PC-3 (cell line): ENCODE measurements around the gene TCHH. TPM values are rescaled to one million over a fixed set of nuclear protein-coding genes. Genes with fewer than 3 reads are reported as not detected.
"Not testable (repeated sequence)": the region's sequence is repeated elsewhere in the genome, so short reads cannot be mapped to it uniquely, and the experiment has no call there.

ENCODE experiments used
- ATAC-seq: fragments of 200-7000 bp; cut with Tn5 transposase; 2 replicates; pipeline ENCODE4 v1.9.1; 2020; ENCODE audit warnings: mild to moderate bottlenecking, moderate library complexity
- BruUV-seq: library from RNA; stranded (reverse); fragments of 400-500 nt; replicated peaks from 2 replicates; lab custom pipeline; 2021; lab: Mats Ljungman, UMichigan
- CTCF ChIA-PET: fragments of 300-600 bp; sonication (Branson Sonifier 250); formaldehyde crosslinking; loops from one replicate; lab custom pipeline; 2022; ENCODE audit warnings: antibody characterized with exemption; lab: Charles Lee
- POLR2A ChIA-PET: fragments of 300-600 bp; sonication (Branson Sonifier 250); formaldehyde crosslinking; loops from one replicate; lab custom pipeline; 2022; ENCODE audit warnings: antibody characterized with exemption; ENCODE audit not compliant: unreplicated experiment; lab: Charles Lee
- DNase-seq: peaks from one replicate; pipeline ENCODE4 v3.0.0-alpha.2; 2015
- H2AFZ ChIP-seq: fragments of 300-600 bp; sonication (generic); 2 replicates; pipeline ENCODE4 v1.6.0; 2016; ENCODE audit warnings: antibody characterized with exemption, low read length
- H3F3A ChIP-seq: fragments of 300-600 bp; sonication (generic); one replicate; pipeline ENCODE4 v1.6.0; 2017; ENCODE audit warnings: antibody characterized with exemption, low read length, control low read depth, mild to moderate bottlenecking; ENCODE audit not compliant: unreplicated experiment
- H3K27ac ChIP-seq: fragments of 300-600 bp; sonication (generic); 2 replicates; pipeline ENCODE4 v1.5.1; 2016; ENCODE audit warnings: mild to moderate bottlenecking, low read length
- H3K27me3 ChIP-seq: fragments of 300-600 bp; sonication (generic); 2 replicates; pipeline ENCODE4 v1.6.1; 2016; ENCODE audit warnings: low read length, mixed read lengths
- H3K36me3 ChIP-seq: fragments of 300-600 bp; sonication (generic); 2 replicates; pipeline ENCODE4 v1.6.1; 2016; ENCODE audit warnings: low read depth, mixed run types, low read length, mixed read lengths
- H3K4me1 ChIP-seq: fragments of 300-600 bp; sonication (generic); 2 replicates; pipeline ENCODE4 v1.5.1; 2016; ENCODE audit warnings: low read length; ENCODE audit not compliant: insufficient read depth
- H3K4me2 ChIP-seq: fragments of 300-600 bp; sonication (generic); 2 replicates; pipeline ENCODE4 v1.6.0; 2016; ENCODE audit warnings: low read length
- H3K4me3 ChIP-seq: fragments of 300-600 bp; sonication (generic); 2 replicates; pipeline ENCODE4 v1.5.1; 2016; ENCODE audit warnings: mild to moderate bottlenecking, low read length, mixed read lengths
- H3K79me2 ChIP-seq: fragments of 300-600 bp; sonication (generic); 2 replicates; pipeline ENCODE4 v1.6.1; 2017; ENCODE audit warnings: low read length, mixed read lengths
- H3K9ac ChIP-seq: fragments of 300-600 bp; sonication (generic); 2 replicates; pipeline ENCODE4 v1.6.0; 2016; ENCODE audit warnings: mild to moderate bottlenecking, low read length
- H3K9me2 ChIP-seq: fragments of 300-600 bp; sonication (generic); replicated peaks from 2 replicates; pipeline ENCODE4 v1.6.1; 2016; ENCODE audit warnings: mixed run types, low read length, mixed read lengths
- H3K9me3 ChIP-seq: fragments of 300-600 bp; sonication (generic); 2 replicates; pipeline ENCODE4 v1.6.1; 2016; ENCODE audit warnings: low read length, mixed read lengths
- H4K20me1 ChIP-seq: fragments of 300-600 bp; sonication (generic); 2 replicates; pipeline ENCODE4 v1.6.1; 2016; ENCODE audit warnings: low read length, mixed read lengths
- CTCF ChIP-seq: fragments of 300-600 bp; sonication (generic); conservative IDR thresholded peaks from 2 replicates; pipeline ENCODE4 v1.5.1; 2017; ENCODE audit warnings: antibody characterized with exemption, low read depth, mild to moderate bottlenecking, low read length
- EZH2 ChIP-seq: fragments of 300-600 bp; sonication (generic); IDR thresholded peaks from one replicate; pipeline ENCODE4 v1.6.1; 2017; ENCODE audit warnings: antibody characterized with exemption, mild to moderate bottlenecking, low read length; ENCODE audit not compliant: unreplicated experiment
- EZH2phosphoT487 ChIP-seq: fragments of 300-600 bp; sonication (generic); IDR thresholded peaks from 2 replicates; pipeline ENCODE4 v1.6.1; 2018; ENCODE audit warnings: mild to moderate bottlenecking, antibody characterized with exemption, low read length, borderline replicate concordance
- intact Hi-C: fragments of 100-400 bp; cut with micrococcal nuclease; formaldehyde crosslinking; loops from 2 replicates; pipeline ENCODE4 v1.9.0; 2023
- total RNA-seq: library from RNA; depleted of rRNA; stranded (reverse); fragments of >200 nt; gene quantifications from 2 replicates; pipeline ENCODE4 v1.2.3, GENCODE V29; 2014

The TCHH gene
- total RNA-seq, 1 experiment from 2014 or later, result not detected

GRCh38 chr1:152086760-152087159 is 28.5 kb downstream of the TCHH start:
- no TSS peak for BruUV-seq
- H3K36me3 ChIP-seq, result no peaks in the 10 kb centered on the region
- H3K4me2 ChIP-seq, result no peak overlapping the region
- H3F3A ChIP-seq, result no peaks in the 10 kb centered on the region
- intact Hi-C loops, result no loop called here
- DNase-seq (no peak), ATAC-seq (no peak)
- ChIA-PET CTCF (no interaction called here), POLR2A (no interaction called here)
- TF ChIP-seq EZH2 (no peak), EZH2phosphoT487 (no peak), CTCF (no peak)
- H3K9me3 ChIP-seq, result no peaks in the 10 kb centered on the region
- H3K9me2 ChIP-seq, result no peaks in the 10 kb centered on the region
- no peak overlapping the region for H3K4me3 ChIP-seq
- H4K20me1 ChIP-seq, result no peaks in the 10 kb centered on the region
- no peaks in the 10 kb centered on the region for H3K79me2 ChIP-seq
- no peaks in the 10 kb centered on the region for H3K4me1 ChIP-seq
- H3K27me3 ChIP-seq, result peaks cover 63% of the 10 kb centered on the region
- no peak overlapping the region for H3K27ac ChIP-seq
- H3K9ac ChIP-seq, result no peak overlapping the region
- H2AFZ ChIP-seq, result no peak overlapping the region

GRCh38 chr1:152084853-152085252 is 30.4 kb downstream of the TCHH start:
- Histone ChIP-seq H3K4me1 (no peaks in the 10 kb centered on the region), H3K36me3 (no peaks in the 10 kb centered on the region), H3K9me3 (no peaks in the 10 kb centered on the region), H3K4me2 (no peak overlapping the region), H3K79me2 (no peaks in the 10 kb centered on the region), H2AFZ (no peak overlapping the region), H3K27me3 (peaks cover 62% of the 10 kb centered on the region), H3K27ac (no peak overlapping the region), H3K9me2 (no peaks in the 10 kb centered on the region), H4K20me1 (no peaks in the 10 kb centered on the region), H3K4me3 (no peak overlapping the region), H3K9ac (no peak overlapping the region), H3F3A (no peaks in the 10 kb centered on the region)
- BruUV-seq, result no TSS peak
- no peak for DNase-seq
- ChIA-PET CTCF (no interaction called here), POLR2A (no interaction called here)
- intact Hi-C loops, result no loop called here
- no peak for TF ChIP-seq CTCF
- TF ChIP-seq EZH2, result no peak
- TF ChIP-seq EZH2phosphoT487, result no peak
- no peak for ATAC-seq

GRCh38 chr1:152081026-152081425 is 34.2 kb downstream of the TCHH start:
- H3K27ac ChIP-seq, H3K9me2 ChIP-seq, H3K4me1 ChIP-seq, H3K9me3 ChIP-seq, H3K9ac ChIP-seq, intact Hi-C loops, H4K20me1 ChIP-seq, H3K79me2 ChIP-seq, ATAC-seq, DNase-seq, H3F3A ChIP-seq, BruUV-seq, H3K4me3 ChIP-seq, POLR2A ChIA-PET, H2AFZ ChIP-seq, CTCF ChIA-PET, H3K4me2 ChIP-seq, H3K36me3 ChIP-seq: not testable (repeated sequence)
- H3K27me3 ChIP-seq, result peaks cover 63% of the 10 kb centered on the region

- H3K9me2 ChIP-seq, H3K4me1 ChIP-seq, H3K27ac ChIP-seq, DNase-seq, BruUV-seq, CTCF ChIA-PET, intact Hi-C loops, ATAC-seq, H3F3A ChIP-seq, H2AFZ ChIP-seq, POLR2A ChIA-PET, H3K79me2 ChIP-seq, H3K36me3 ChIP-seq, H3K4me2 ChIP-seq, H4K20me1 ChIP-seq, H3K4me3 ChIP-seq, H3K9me3 ChIP-seq, H3K9ac ChIP-seq: not testable (repeated sequence)
- peaks cover 64% of the 10 kb centered on the region for H3K27me3 ChIP-seq
These were observed 34.8 kb downstream of the TCHH start for GRCh38 chr1:152080494-152080893.
